GM23338 (cell line): Measurements from ENCODE around the gene THAP5. TPM values are rescaled to one million over a fixed set of nuclear protein-coding genes. Genes with fewer than 3 reads are reported as not detected.

Experiments
- ATAC-seq: fragments of 200-7000 bp; cut with Tn5 transposase; 3 replicates; pipeline ENCODE4 v1.9.1; 2020
- DNase-seq: peaks from one replicate; pipeline ENCODE4 v3.0.0-alpha.2; 2015; ENCODE audit warnings: low spot score
- H2AFZ ChIP-seq: fragments of 200-600 bp; sonication (generic); 2 replicates; pipeline ENCODE4 v1.8.0; 2016; ENCODE audit warnings: antibody characterized with exemption, mild to moderate bottlenecking, moderate library complexity
- H3F3A ChIP-seq: fragments of 200-600 bp; sonication (generic); replicated peaks from 2 replicates; pipeline ENCODE4 v1.8.0; 2017; ENCODE audit warnings: antibody characterized with exemption, mixed run types, low read depth
- H3K27ac ChIP-seq: fragments of 200-600 bp; sonication (generic); 2 replicates; pipeline ENCODE4 v1.6.1; 2016; ENCODE audit warnings: low read depth
- H3K27me3 ChIP-seq: fragments of 200-600 bp; sonication (generic); 2 replicates; pipeline ENCODE4 v1.8.0; 2016; ENCODE audit warnings: mild to moderate bottlenecking, mixed run types, moderate library complexity; ENCODE audit not compliant: insufficient read depth
- H3K36me3 ChIP-seq: fragments of 200-600 bp; sonication (generic); 2 replicates; pipeline ENCODE4 v1.8.0; 2016; ENCODE audit warnings: mild to moderate bottlenecking; ENCODE audit not compliant: insufficient read depth
- H3K4me1 ChIP-seq: fragments of 200-600 bp; sonication (generic); 2 replicates; pipeline ENCODE4 v1.8.0; 2016; ENCODE audit warnings: mild to moderate bottlenecking, moderate library complexity; ENCODE audit not compliant: insufficient read depth
- H3K4me2 ChIP-seq: fragments of 200-600 bp; sonication (generic); 2 replicates; pipeline ENCODE4 v1.7.1; 2017; ENCODE audit warnings: mixed run types
- H3K4me3 ChIP-seq: fragments of 200-600 bp; sonication (generic); 2 replicates; pipeline ENCODE4 v1.6.1; 2016; ENCODE audit warnings: mixed run types
- H3K79me2 ChIP-seq: fragments of 200-600 bp; sonication (generic); replicated peaks from 2 replicates; pipeline ENCODE4 v1.8.0; 2017; ENCODE audit warnings: mild to moderate bottlenecking; ENCODE audit not compliant: insufficient read depth
- H3K9me2 ChIP-seq: fragments of 200-600 bp; sonication (generic); 2 replicates; pipeline ENCODE4 v1.8.0; 2017; ENCODE audit not compliant: insufficient read depth
- H4K20me1 ChIP-seq: fragments of 200-600 bp; sonication (generic); replicated peaks from 2 replicates; pipeline ENCODE4 v1.8.0; 2017; ENCODE audit warnings: mild to moderate bottlenecking; ENCODE audit not compliant: insufficient read depth
- H3K27ac Mint-ChIP-seq: 2 replicates; pipeline ENCODE4 v1.8.0; 2020; ENCODE audit warnings: inconsistent platforms, mild to moderate bottlenecking, moderate library complexity, mixed read lengths
- H3K27me3 Mint-ChIP-seq: 3 replicates; pipeline ENCODE4 v1.8.0; 2022; ENCODE audit warnings: low read depth, mild to moderate bottlenecking, moderate library complexity, mixed read lengths, inconsistent platforms; ENCODE audit not compliant: insufficient read depth, poor library complexity
- H3K36me3 Mint-ChIP-seq: 3 replicates; pipeline ENCODE4 v1.8.0; 2021; ENCODE audit warnings: low read depth, mild to moderate bottlenecking, inconsistent platforms, moderate library complexity, mixed read lengths
- H3K4me1 Mint-ChIP-seq: 3 replicates; pipeline ENCODE4 v1.8.0; 2020; ENCODE audit warnings: mild to moderate bottlenecking, inconsistent platforms, mixed read lengths
- H3K4me3 Mint-ChIP-seq: 3 replicates; pipeline ENCODE4 v1.8.0; 2021; ENCODE audit warnings: moderate library complexity, mild to moderate bottlenecking, inconsistent platforms, mixed read lengths
- H3K9me3 Mint-ChIP-seq: 3 replicates; pipeline ENCODE4 v1.8.0; 2020; ENCODE audit warnings: moderate library complexity, mild to moderate bottlenecking, inconsistent platforms, mixed read lengths
- CREB1 ChIP-seq: fragments of 250-450 bp; sonication (Bioruptor Pico); IDR thresholded peaks from 2 replicates; pipeline ENCODE4 v1.5.0; 2020; ENCODE audit warnings: low read depth, mild to moderate bottlenecking, moderate library complexity
- CTCF ChIP-seq, 2 experiments: fragments of 200-600 bp in 1 of 2; sonication (generic) in 1 of 2; conservative IDR thresholded peaks; 2 replicates each; pipeline versions ENCODE4 v1.5.1 to v1.6.1; 2016 to 2017; ENCODE audit warnings: antibody characterized with exemption in 2 of 2, low read depth in 2 of 2, mild to moderate bottlenecking in 2 of 2, moderate library complexity in 1 of 2
- ETS1 ChIP-seq: IDR thresholded peaks from 2 replicates; pipeline ENCODE4 v1.6.1; 2016; ENCODE audit warnings: antibody characterized with exemption
- EZH2 ChIP-seq: fragments of 200-600 bp; sonication (generic); IDR thresholded peaks from one replicate; pipeline ENCODE4 v1.8.0; 2017; ENCODE audit warnings: antibody characterized with exemption, mild to moderate bottlenecking, low read depth; ENCODE audit not compliant: unreplicated experiment
- EZH2phosphoT487 ChIP-seq: fragments of 200-600 bp; sonication (generic); IDR thresholded peaks from one replicate; pipeline ENCODE4 v1.8.1; 2018; ENCODE audit warnings: antibody characterized with exemption; ENCODE audit not compliant: unreplicated experiment
- JUNB ChIP-seq: IDR thresholded peaks from one replicate; pipeline ENCODE4 v1.6.1; 2016; ENCODE audit warnings: antibody characterized with exemption; ENCODE audit not compliant: unreplicated experiment
- NANOG ChIP-seq: IDR thresholded peaks from 2 replicates; pipeline ENCODE4 v1.6.1; 2016; ENCODE audit warnings: antibody characterized with exemption, borderline replicate concordance
- POLR2AphosphoS5 ChIP-seq: IDR thresholded peaks from 2 replicates; pipeline ENCODE4 v1.6.1; 2016; ENCODE audit warnings: antibody characterized with exemption, low read depth
- REST ChIP-seq: IDR thresholded peaks from one replicate; pipeline ENCODE4 v1.6.1; 2018; ENCODE audit warnings: antibody characterized with exemption; ENCODE audit not compliant: unreplicated experiment
- STAT1 ChIP-seq: IDR thresholded peaks from one replicate; pipeline ENCODE4 v1.6.1; 2016; ENCODE audit warnings: antibody characterized with exemption; ENCODE audit not compliant: unreplicated experiment
- ZNF114 ChIP-seq: fragments of 250-450 bp; sonication (Bioruptor Pico); IDR thresholded peaks from 2 replicates; pipeline ENCODE4 v1.5.0; 2020; ENCODE audit warnings: mild to moderate bottlenecking, moderate library complexity
- ZNF331 ChIP-seq: fragments of 250-450 bp; sonication (Bioruptor Pico); IDR thresholded peaks from 2 replicates; pipeline ENCODE4 v1.5.0; 2020; ENCODE audit warnings: low read depth, mild to moderate bottlenecking, moderate library complexity
- ZNF462 ChIP-seq: fragments of 250-450 bp; sonication (Bioruptor Pico); IDR thresholded peaks from 2 replicates; pipeline ENCODE4 v1.5.0; 2020; ENCODE audit warnings: mild to moderate bottlenecking, moderate library complexity
- polyA plus RNA-seq: library from polyadenylated mRNA; unstranded; fragments of >200 nt; fragmentation: Nextera tagmentation; extraction: Ambion mirVana; gene quantifications from 2 replicates; pipeline ENCODE4 v1.2.1, GENCODE V29; 2016
- total RNA-seq: library from RNA; depleted of rRNA; stranded (reverse); fragments of >200 nt; shearing (Covaris generic); gene quantifications from 2 replicates; pipeline ENCODE4 v1.2.3, GENCODE V29; 2014

Gene THAP5
- total and polyA plus RNA-seq, 2 experiments from 2014 or later = 18.2 to 32.3 TPM

GRCh38 chr7:108575156-108575555 is 5.7 kb upstream of the THAP5 start (continued):
- no peak for TF ChIP-seq EZH2
- no peak for TF ChIP-seq ZNF331 (CRISPR knock-in tag)
- no peak for TF ChIP-seq EZH2phosphoT487
- TF ChIP-seq NANOG = no peak

- Histone ChIP-seq H3K36me3 (peaks cover 13% of the 10 kb centered on the region), H3K27ac (no peak overlapping the region), H3K9me2 (no peaks in the 10 kb centered on the region), H3K27me3 (no peaks in the 10 kb centered on the region), H3K4me2 (no peak overlapping the region), H2AFZ (no peak overlapping the region), H3K79me2 (peaks cover 53% of the 10 kb centered on the region), H3F3A (no peaks in the 10 kb centered on the region), H4K20me1 (0 out of 2 replicates have a peak, but pooled peaks cover 6% of the 10 kb centered on the region), H3K4me3 (no peak overlapping the region), H3K4me1 (peaks cover 14% of the 10 kb centered on the region)
- Mint-ChIP-seq H3K4me1 (peaks cover 19% of the 10 kb centered on the region; the same call in 2 of the 3 replicates), H3K4me3 (no peak overlapping the region), H3K27me3 (peaks cover 4% of the 10 kb centered on the region), H3K9me3 (no peaks in the 10 kb centered on the region), H3K36me3 (peaks cover 35% of the 10 kb centered on the region), H3K27ac (no peak overlapping the region)
- TF ChIP-seq CTCF (conservative IDR thresholded peaks at IDR 0.05; ENCODE audit: low read depth in 2 of 2) = no peak
- TF ChIP-seq ETS1 = no peak
- TF ChIP-seq REST = no peak
- TF ChIP-seq NANOG = no peak
- no peak for TF ChIP-seq ZNF462
- TF ChIP-seq STAT1 = no peak
- no peak for TF ChIP-seq ZNF331 (CRISPR knock-in tag)
- TF ChIP-seq EZH2 = no peak
- no peak for TF ChIP-seq ZNF114 (CRISPR knock-in tag)
- no peak for TF ChIP-seq CREB1 (CRISPR knock-in tag)
- TF ChIP-seq EZH2phosphoT487 = no peak
- no peak for TF ChIP-seq JUNB
- TF ChIP-seq POLR2AphosphoS5 = no peak
- ATAC-seq (no peak), DNase-seq (no peak)
Measured at GRCh38 chr7:108572480-108572879, 3.0 kb upstream of the THAP5 start.
